SJCRH30 (cell line): ENCODE results near the gene WBP2. TPM values are rescaled to one million over a fixed set of nuclear protein-coding genes. Genes with fewer than 3 reads are reported as not detected.

Experiments
- DNase-seq, 2 experiments: peaks; one replicate each; pipeline ENCODE4 v3.0.0-alpha.2; 2015 to 2020
- H3K27ac ChIP-seq: fragments of 250-450 bp; sonication (Bioruptor Pico); 2 replicates; pipeline ENCODE4 v1.5.1; 2020; ENCODE audit warnings: mild to moderate bottlenecking, moderate library complexity
- H3K27me3 ChIP-seq: fragments of 250-450 bp; sonication (Bioruptor Pico); 2 replicates; pipeline ENCODE4 v1.5.1; 2020; ENCODE audit warnings: mild to moderate bottlenecking, moderate library complexity
- H3K36me3 ChIP-seq: fragments of 250-450 bp; sonication (Bioruptor Pico); 2 replicates; pipeline ENCODE4 v1.5.1; 2020; ENCODE audit warnings: mild to moderate bottlenecking, moderate library complexity
- H3K4me1 ChIP-seq: fragments of 250-450 bp; sonication (Bioruptor Pico); 2 replicates; pipeline ENCODE4 v1.5.1; 2020; ENCODE audit warnings: mild to moderate bottlenecking, moderate library complexity
- H3K4me3 ChIP-seq: fragments of 250-450 bp; sonication (Bioruptor Pico); 2 replicates; pipeline ENCODE4 v1.5.1; 2020; ENCODE audit warnings: mild to moderate bottlenecking, moderate library complexity
- H3K9me3 ChIP-seq: fragments of 250-450 bp; sonication (Bioruptor Pico); replicated peaks from 2 replicates; pipeline ENCODE4 v1.5.1; 2020; ENCODE audit warnings: mild to moderate bottlenecking, moderate library complexity
- total RNA-seq: library from RNA; depleted of rRNA; stranded (reverse); fragments of >200 nt; shearing (Covaris generic); gene quantifications from 2 replicates; pipeline ENCODE4 v1.2.3, GENCODE V29; 2014; rRNA removed

The WBP2 gene
- total RNA-seq, 1 experiment from 2014 or later = 36.3 TPM

DNA sequence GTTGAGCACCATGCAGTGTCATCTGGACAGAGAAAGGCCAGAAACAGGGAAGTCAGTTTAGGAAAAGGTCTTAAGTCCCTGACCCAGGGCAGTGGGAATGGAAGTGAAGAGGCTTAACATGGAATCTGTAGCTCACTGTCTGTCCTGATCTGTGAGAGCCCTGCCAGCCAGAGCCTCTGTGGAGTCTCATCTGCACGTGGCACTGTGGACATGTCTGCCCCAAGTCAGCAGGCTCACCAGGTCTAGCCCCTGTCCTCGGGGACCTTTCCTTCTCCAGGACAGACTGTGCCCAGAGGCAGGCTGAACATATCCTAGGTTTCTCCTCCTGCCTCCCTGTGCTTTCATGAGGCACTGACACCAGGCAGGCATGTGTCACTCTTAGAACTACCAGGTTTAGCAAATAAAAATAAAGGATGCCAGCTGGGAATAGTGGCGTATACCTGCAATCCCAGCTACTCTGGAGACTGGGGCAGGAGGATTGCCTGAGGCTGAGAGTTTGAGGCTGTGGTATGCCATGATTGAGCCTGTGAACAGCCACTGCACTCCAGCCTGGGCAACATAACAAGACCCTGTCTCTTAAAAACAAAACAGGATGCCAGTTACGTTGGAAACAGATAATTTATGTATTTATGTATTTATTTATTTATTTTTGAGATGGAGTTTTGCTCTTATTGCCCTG, 48.2 kb downstream of the WBP2 start:
- DNase-seq = no peak
- Histone ChIP-seq H3K36me3 (peaks cover 20% of the 10 kb centered on the region), H3K9me3 (no peaks in the 10 kb centered on the region), H3K4me1 (peaks cover 16% of the 10 kb centered on the region), H3K27me3 (no peaks in the 10 kb centered on the region), H3K27ac (no peak overlapping the region), H3K4me3 (no peak overlapping the region)

DNA sequence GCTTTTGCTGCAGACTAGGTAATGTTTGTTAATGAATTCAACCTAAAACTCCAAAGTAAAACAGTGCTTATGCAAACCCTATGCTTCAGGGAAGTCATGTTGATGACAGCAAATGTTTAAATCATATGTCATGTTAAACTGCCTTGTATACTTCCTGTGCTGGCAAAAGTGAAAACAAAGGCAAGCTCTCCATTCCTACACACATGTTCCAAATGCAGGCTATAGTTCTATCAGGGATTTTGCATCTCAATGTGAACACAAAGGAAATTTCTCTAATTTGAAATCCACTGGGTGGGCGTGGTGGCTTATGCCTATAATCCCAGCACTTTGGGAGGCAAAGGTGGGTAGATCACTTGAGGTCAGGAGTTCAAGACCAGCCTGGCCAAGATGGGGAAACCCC, 51.3 kb downstream of the WBP2 start:
- H3K9me3 ChIP-seq = no peaks in the 10 kb centered on the region
- H3K4me1 ChIP-seq = peaks cover 11% of the 10 kb centered on the region
- H3K4me3 ChIP-seq = no peak overlapping the region
- no peak for DNase-seq
- H3K27ac ChIP-seq = no peak overlapping the region
- no peaks in the 10 kb centered on the region for H3K27me3 ChIP-seq
- peaks cover 16% of the 10 kb centered on the region for H3K36me3 ChIP-seq

DNA sequence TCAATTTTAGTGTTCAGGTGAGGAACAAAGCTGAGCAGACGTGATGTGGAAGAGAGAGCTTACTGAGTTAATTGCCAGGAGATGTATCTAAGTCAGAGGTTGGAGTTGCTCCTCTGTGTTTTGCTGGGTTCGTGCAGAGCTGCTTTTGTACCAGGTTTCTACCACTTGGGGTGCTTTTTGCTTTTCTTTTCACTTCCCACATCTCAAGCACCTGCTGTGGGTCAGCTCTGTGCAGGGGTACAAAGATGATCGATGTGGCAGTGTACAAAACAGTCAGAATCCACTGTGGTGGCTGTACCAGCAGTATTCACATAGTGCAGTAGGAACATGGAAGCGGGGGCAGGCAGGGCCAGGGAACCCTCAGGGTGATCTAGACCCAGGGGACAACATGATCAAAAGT, 55.7 kb downstream of the WBP2 start:
- Histone ChIP-seq H3K4me1 (no peaks in the 10 kb centered on the region), H3K27me3 (no peaks in the 10 kb centered on the region), H3K4me3 (no peak overlapping the region), H3K36me3 (peaks cover 52% of the 10 kb centered on the region), H3K9me3 (no peaks in the 10 kb centered on the region), H3K27ac (no peak overlapping the region)
- no peak for DNase-seq

DNA sequence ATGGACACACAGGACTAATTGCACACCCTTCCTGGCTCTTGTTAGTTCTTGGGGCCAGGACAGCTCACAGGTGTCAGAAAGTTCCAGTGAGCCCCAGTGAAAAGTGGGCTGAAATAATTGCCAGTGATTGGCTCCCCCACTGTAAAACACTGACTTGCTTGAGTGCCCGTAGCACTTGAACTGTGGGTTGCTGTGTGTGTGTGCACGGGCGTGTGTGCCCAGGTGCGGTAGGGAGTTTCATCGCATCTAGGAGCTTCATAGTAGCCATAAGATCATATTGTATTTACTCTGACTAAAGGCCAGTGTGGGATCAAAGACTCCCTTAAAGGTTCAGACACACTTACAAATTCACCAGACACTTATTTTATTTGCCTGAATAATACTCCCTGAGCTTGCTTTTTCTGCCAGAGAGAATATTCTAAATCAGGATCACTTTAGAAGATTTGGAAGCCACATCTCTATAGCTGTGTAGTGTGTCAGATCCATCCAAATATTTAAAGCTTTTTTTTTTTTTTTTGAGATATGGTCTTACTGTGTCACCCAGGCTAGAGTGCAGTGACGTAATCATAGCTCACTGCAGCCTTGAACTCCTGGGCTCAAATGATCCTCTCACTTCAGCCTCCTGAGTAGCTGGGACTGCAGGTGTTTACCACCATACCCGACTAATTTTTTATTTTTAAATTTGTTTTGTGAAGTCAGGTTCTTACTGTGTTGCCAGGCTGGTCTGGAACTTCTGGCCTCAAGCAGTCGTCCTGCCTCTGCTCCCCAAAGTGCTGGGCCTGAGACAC, 59.1 kb downstream of the WBP2 start:
- H3K9me3 ChIP-seq = no peaks in the 10 kb centered on the region
- H3K36me3 ChIP-seq = peaks cover 59% of the 10 kb centered on the region
- no peaks in the 10 kb centered on the region for H3K27me3 ChIP-seq
- H3K27ac ChIP-seq = no peak overlapping the region
- H3K4me3 ChIP-seq = no peak overlapping the region
- no peaks in the 10 kb centered on the region for H3K4me1 ChIP-seq
- no peak for DNase-seq

Other genes starting within 250 kb of the WBP2 start
- gene SMIM5, start 221.9 kb downstream of the WBP2 start, total RNA-seq = 0.14 and 0.18 TPM in 2 replicates
- gene RECQL5, start 188.2 kb downstream of the WBP2 start, total RNA-seq = 25.9 and 28.1 TPM in 2 replicates
- gene SAP30BP, start 188.0 kb downstream of the WBP2 start, total RNA-seq = 63.4 and 74.0 TPM in 2 replicates
- gene ITGB4, start 133.9 kb downstream of the WBP2 start, total RNA-seq = 4.3 and 8.8 TPM in 2 replicates
- gene GALK1, start 90.1 kb downstream of the WBP2 start, total RNA-seq = 29.0 and 31.5 TPM in 2 replicates
- gene UNK, start 70.5 kb downstream of the WBP2 start, total RNA-seq = 40.6 and 51.4 TPM in 2 replicates
- 1.4 and 3.2 TPM in 2 replicates for gene UNC13D, start 10.9 kb downstream of the WBP2 start, total RNA-seq
- 8.1 and 9.9 TPM in 2 replicates for gene TRIM47, start 23.2 kb upstream of the WBP2 start, total RNA-seq
- gene TRIM65, start 41.6 kb upstream of the WBP2 start, total RNA-seq = 7.4 and 7.9 TPM in 2 replicates
- gene MRPL38, start 49.5 kb upstream of the WBP2 start, total RNA-seq = 43.6 and 47.1 TPM in 2 replicates
- gene FBF1, start 85.7 kb upstream of the WBP2 start, total RNA-seq = 10.3 and 13.5 TPM in 2 replicates
- gene ACOX1, start 123.8 kb upstream of the WBP2 start, total RNA-seq = 34.8 and 36.4 TPM in 2 replicates
- 11.8 and 17.7 TPM in 2 replicates for gene TEN1, start 123.9 kb upstream of the WBP2 start, total RNA-seq
- 2.7 and 3.1 TPM in 2 replicates for gene CDK3, start 145.5 kb upstream of the WBP2 start, total RNA-seq
- gene EVPL, start 172.0 kb upstream of the WBP2 start, total RNA-seq = 0.63 and 1.1 TPM in 2 replicates
- gene SRP68, start 217.2 kb upstream of the WBP2 start, total RNA-seq = 58.7 and 60.0 TPM in 2 replicates
- gene GALR2, start 219.4 kb upstream of the WBP2 start, total RNA-seq = 0.06 TPM in 1 of 2 replicates, not detected in the other
- gene ZACN, start 223.8 kb upstream of the WBP2 start, total RNA-seq = 0.14 and 0.25 TPM in 2 replicates
- gene EXOC7, start 248.5 kb upstream of the WBP2 start, total RNA-seq = 101 and 106 TPM in 2 replicates